ENCODE measurements around the gene NEDD4. TPM values are rescaled to one million over a fixed set of nuclear protein-coding genes. Genes with fewer than 3 reads are reported as not detected.
A peak's percentile ranks its signal among the peaks of the same experiment; 100 is the strongest.

Gene NEDD4
- total and polyA plus RNA-seq, 2 of the 4 experiments (the other 2 are of a cell fraction) = 27.4 to 80.7 TPM

- no TSS peak for BruUV-seq (replicated peaks)
- WGBS, 2 experiments (ENCODE audit: extremely low coverage in 2 of 2, insufficient read length in 1 of 2) = no CpG with 5 or more reads among the region's 4 CpGs
Measured at GRCh38 chr15:55796321-55796965, 197.0 kb downstream of the NEDD4 start.

More at GRCh38 chr15:55796321-55796965, 197.0 kb downstream of the NEDD4 start:
- dilution Hi-C loops (cut with HindIII; ENCODE audit: low sequenced_read_pairs, unreplicated experiment) (no loop called here), intact Hi-C loops (cut with micrococcal nuclease) (loop anchor here (10.0 kb wide), 1 partner anchor 282 kb away; no protein-coding TSS in a partner anchor), in situ Hi-C loops (cut with MboI; ENCODE audit: low sequenced_read_pairs) (loop anchor here (25.0 kb wide), 1 partner anchor 134 kb away; no protein-coding TSS in a partner anchor)
- ATAC-seq (ENCODE audit: low read depth) (no peak), DNase-seq (peak; percentile 17)
- no peak overlapping the region for H2AK5ac ChIP-seq (ENCODE audit: low read depth, low read length)
- H4K5ac ChIP-seq (ENCODE audit: low read depth, low read length) = no peak overlapping the region
- no peak overlapping the region for H3K4me3 ChIP-seq (ENCODE audit: insufficient read depth, low read depth, low read length)
- H3K18ac ChIP-seq (ENCODE audit: low read depth, low read length) = no peak overlapping the region
- H2AK9ac ChIP-seq (replicated peaks; ENCODE audit: low read depth, low read length, poor library complexity) = no peak overlapping the region
- peaks cover 5% of the 10 kb centered on the region for H3K27me3 ChIP-seq (ENCODE audit: control insufficient read depth, insufficient read depth, low read length)
- H2BK15ac ChIP-seq (ENCODE audit: low read depth, low read length) = no peak overlapping the region
- no peak overlapping the region for H2BK20ac ChIP-seq (ENCODE audit: low read depth, low read length)
- no peaks in the 10 kb centered on the region for H4K20me1 ChIP-seq (ENCODE audit: insufficient read depth, low read length)
- H3K9me3 ChIP-seq (ENCODE audit: control insufficient read depth, insufficient read depth, low read length) = no peaks in the 10 kb centered on the region
- H3K56ac ChIP-seq (ENCODE audit: extremely low read depth, insufficient read depth, low read length) = no peak overlapping the region
- no peak overlapping the region for H3K27ac ChIP-seq (ENCODE audit: insufficient read depth, low read length)
- 0 out of 2 replicates have a peak, but pooled peaks cover 8% of the 10 kb centered on the region for H3K9me1 ChIP-seq (ENCODE audit: insufficient read depth, low read length)
- no peak overlapping the region for H3K4me2 ChIP-seq (ENCODE audit: low read depth, low read length)
- no peak overlapping the region for H3K4ac ChIP-seq (ENCODE audit: low read depth, low read length)
- H3K23ac ChIP-seq (ENCODE audit: low read depth, low read length) = no peak overlapping the region
- ChIA-PET POLR2A (ENCODE audit: unreplicated experiment) (no interaction called here), CTCF (no interaction called here)
- no peak overlapping the region for H2AFZ ChIP-seq (replicated peaks; ENCODE audit: low read length, poor library complexity)
- no peak for TF ChIP-seq POLR2A (IDR thresholded peaks at IDR 0.05; ENCODE audit: low read depth, low read length)
- TF ChIP-seq MAFK (IDR thresholded peaks at IDR 0.05; ENCODE audit: low read depth, low read length) = no peak
- no peak for TF ChIP-seq BHLHE40 (IDR thresholded peaks at IDR 0.05; ENCODE audit: low read depth, low read length)
- TF ChIP-seq CTCF (conservative IDR thresholded peaks at IDR 0.05; ENCODE audit: low read depth, low read length) = no peak
- TF ChIP-seq ELK1 (IDR thresholded peaks at IDR 0.05; ENCODE audit: borderline replicate concordance, low read depth, low read length) = no peak
- TF ChIP-seq USF2 (IDR thresholded peaks at IDR 0.05; ENCODE audit: low read depth, low read length) = no peak
- TF ChIP-seq CHD1 (IDR thresholded peaks at IDR 0.05; ENCODE audit: low read depth, low read length) = no peak
- no peak for TF ChIP-seq RCOR1 (IDR thresholded peaks at IDR 0.05; ENCODE audit: insufficient replicate concordance, low read length)
- TF ChIP-seq SMC3 (IDR thresholded peaks at IDR 0.05; ENCODE audit: low read depth, low read length) = no peak
- no peak for TF ChIP-seq RFX5 (IDR thresholded peaks at IDR 0.05; ENCODE audit: low read depth, low read length)
- no peak for TF ChIP-seq RAD21 (IDR thresholded peaks at IDR 0.05; ENCODE audit: low read length)
- no peak for TF ChIP-seq FOS (IDR thresholded peaks at IDR 0.05; ENCODE audit: low read depth, low read length)
- no peak for TF ChIP-seq MAZ (IDR thresholded peaks at IDR 0.05; ENCODE audit: borderline replicate concordance, low read depth, low read length)
- TF ChIP-seq MXI1 (IDR thresholded peaks at IDR 0.05; ENCODE audit: borderline replicate concordance, low read depth, low read length) = no peak
- TF ChIP-seq CEBPB (IDR thresholded peaks at IDR 0.05; ENCODE audit: low read depth, low read length) = no peak
- TF ChIP-seq NFE2L2 (IDR thresholded peaks at IDR 0.05; ENCODE audit: low read depth, low read length) = no peak
- no peaks in the 10 kb centered on the region for H3K36me3 ChIP-seq (ENCODE audit: control insufficient read depth, insufficient read depth, low read length)
- H3K9ac ChIP-seq (ENCODE audit: low read depth, low read length) = no peak overlapping the region
- H2BK5ac ChIP-seq (ENCODE audit: low read depth, low read length, poor library complexity, severe bottlenecking) = no peak overlapping the region
- no peaks in the 10 kb centered on the region for H3K79me1 ChIP-seq (ENCODE audit: low read depth in 1 of 2, low read length in 2 of 2)
- H3K14ac ChIP-seq (replicated peaks; ENCODE audit: low read depth, low read length) = no peak overlapping the region
- no peak overlapping the region for H4K91ac ChIP-seq (ENCODE audit: insufficient read depth, low read depth, low read length)
- H4K8ac ChIP-seq (ENCODE audit: low read depth in 2 of 2, low read length in 2 of 2) = no peak overlapping the region
- peaks cover 10% of the 10 kb centered on the region for H3K4me1 ChIP-seq (ENCODE audit: control insufficient read depth, insufficient read depth, low read length)
- no peak overlapping the region for H2BK120ac ChIP-seq (ENCODE audit: low read depth, low read length)

Data from IMR-90 (cell line).